ENCODE measurements around the gene TNKS1BP1.

TNKS1BP1 gene

GRCh38 chr11:57335023-57335342 lies 10.2 kb upstream of the TNKS1BP1 start:
- DNase-seq (ENCODE audit: low read depth in 2 of 3, low spot score in 2 of 3) = no peak

GRCh38 chr11:57332694-57333440 lies 8.1 kb upstream of the TNKS1BP1 start:
- no peak for DNase-seq (ENCODE audit: low read depth in 2 of 3, low spot score in 2 of 3)

- no peak for DNase-seq (ENCODE audit: low read depth in 2 of 3, low spot score in 2 of 3)
Measured at GRCh38 chr11:57331720-57332119, 7.0 kb upstream of the TNKS1BP1 start.

- no peak for DNase-seq (ENCODE audit: low read depth in 2 of 3, low spot score in 2 of 3)
Measured at GRCh38 chr11:57330029-57330428, 5.3 kb upstream of the TNKS1BP1 start.

GRCh38 chr11:57327721-57328120 lies 3.0 kb upstream of the TNKS1BP1 start:
- no peak for DNase-seq (ENCODE audit: low read depth in 2 of 3, low spot score in 2 of 3)

- no peak for DNase-seq (ENCODE audit: low read depth in 2 of 3, low spot score in 2 of 3)
Measured at GRCh38 chr11:57325735-57326048, 940 bp upstream of the TNKS1BP1 start.

GRCh38 chr11:57324154-57324885 lies 432 bp downstream of the TNKS1BP1 start:
- DNase-seq (ENCODE audit: low read depth in 2 of 3, low spot score in 2 of 3) = peak in 1 of 3 experiments; percentile 10

- no peak for DNase-seq (ENCODE audit: low read depth in 2 of 3, low spot score in 2 of 3)
Measured at GRCh38 chr11:57323855-57324153, 948 bp downstream of the TNKS1BP1 start.

- no peak for DNase-seq (ENCODE audit: low read depth in 2 of 3, low spot score in 2 of 3)
Measured at GRCh38 chr11:57323167-57323854, 1.4 kb downstream of the TNKS1BP1 start.

GRCh38 chr11:57322256-57323166 lies 2.2 kb downstream of the TNKS1BP1 start:
- no peak for DNase-seq (ENCODE audit: low read depth in 2 of 3, low spot score in 2 of 3)

- DNase-seq (ENCODE audit: low read depth in 2 of 3, low spot score in 2 of 3) = no peak
Measured at GRCh38 chr11:57321388-57322255, 3.1 kb downstream of the TNKS1BP1 start.

- no peak for DNase-seq (ENCODE audit: low read depth in 2 of 3, low spot score in 2 of 3)
Measured at GRCh38 chr11:57320719-57321387, 3.9 kb downstream of the TNKS1BP1 start.

- no peak for DNase-seq (ENCODE audit: low read depth in 2 of 3, low spot score in 2 of 3)
Measured at GRCh38 chr11:57320067-57320718, 4.6 kb downstream of the TNKS1BP1 start.

- no peak for DNase-seq (ENCODE audit: low read depth in 2 of 3, low spot score in 2 of 3)
Measured at GRCh38 chr11:57318178-57318577, 6.6 kb downstream of the TNKS1BP1 start.

GRCh38 chr11:57316017-57316416 lies 8.7 kb downstream of the TNKS1BP1 start:
- no peak for DNase-seq (ENCODE audit: low read depth in 2 of 3, low spot score in 2 of 3)

- no peak for DNase-seq (ENCODE audit: low read depth in 2 of 3, low spot score in 2 of 3)
Measured at GRCh38 chr11:57315491-57315890, 9.3 kb downstream of the TNKS1BP1 start.

GRCh38 chr11:57314221-57314973 lies 10.4 kb downstream of the TNKS1BP1 start:
- no peak for DNase-seq (ENCODE audit: low read depth in 2 of 3, low spot score in 2 of 3)

GRCh38 chr11:57313788-57314135 lies 11.0 kb downstream of the TNKS1BP1 start:
- DNase-seq (ENCODE audit: low read depth in 2 of 3, low spot score in 2 of 3) = no peak

Data from activated CD8-positive, alpha-beta memory T cell treated with anti-CD3 and anti-CD28 coated beads for 48 hours (primary cell).